ENCODE results near the gene CFAP90. TPM values are rescaled to one million over a fixed set of nuclear protein-coding genes. Genes with fewer than 3 reads are reported as not detected.
A peak's percentile ranks its signal among the peaks of the same experiment; 100 is the strongest.

CFAP90 gene
- total and polyA plus RNA-seq, 11 donors: not detected

DNA sequence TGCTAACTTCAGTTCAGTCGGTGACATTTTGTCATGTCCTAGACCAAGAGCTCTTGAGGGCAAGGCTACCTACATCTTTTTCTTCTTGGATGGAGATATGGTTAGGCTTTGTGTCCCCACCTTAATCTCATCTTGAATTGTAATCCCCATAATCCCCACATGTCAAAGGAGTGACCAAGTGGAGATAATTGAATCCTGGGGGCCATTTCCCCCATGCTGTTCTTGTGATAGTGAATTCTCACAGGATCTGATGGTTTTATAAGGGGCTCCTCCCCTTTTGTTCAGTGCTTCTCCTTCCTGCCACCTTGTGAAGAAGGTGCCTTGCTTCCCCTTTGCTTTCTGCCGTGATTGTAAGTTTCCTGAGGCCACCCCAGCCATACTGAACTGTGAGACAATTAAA is 2.1 kb upstream of the CFAP90 start:
- Histone ChIP-seq H3K4me3 (no peak overlapping the region), H3K9me3 (no peaks in the 10 kb centered on the region), H3K27ac (no peak overlapping the region), H3K4me1 (peaks cover 0 to 20% (median 9%) of the 10 kb centered on the region in 12 donors), H3K36me3 (peaks cover 0 to 4% (median 0%) of the 10 kb centered on the region in 9 donors), H3K27me3 (peaks cover 0 to 34% (median 18%) of the 10 kb centered on the region in 9 donors)
- ATAC-seq (no peak), DNase-seq (no peak)
- WGBS, 4 donors: 68 to 73% (median 72%) methylated on average over 2 of the region's 2 CpGs
- intact Hi-C loops (cut with DNase I): loop anchor here in 3 of 10 donors (5.0 to 10.0 kb wide), 2 partner anchors 1086 to 1088 kb away; no protein-coding TSS in a partner anchor
- no peak for TF ChIP-seq CTCF (IDR thresholded peaks at IDR 0.05)
- no peak for TF ChIP-seq POLR2A (IDR thresholded peaks at IDR 0.05)

DNA sequence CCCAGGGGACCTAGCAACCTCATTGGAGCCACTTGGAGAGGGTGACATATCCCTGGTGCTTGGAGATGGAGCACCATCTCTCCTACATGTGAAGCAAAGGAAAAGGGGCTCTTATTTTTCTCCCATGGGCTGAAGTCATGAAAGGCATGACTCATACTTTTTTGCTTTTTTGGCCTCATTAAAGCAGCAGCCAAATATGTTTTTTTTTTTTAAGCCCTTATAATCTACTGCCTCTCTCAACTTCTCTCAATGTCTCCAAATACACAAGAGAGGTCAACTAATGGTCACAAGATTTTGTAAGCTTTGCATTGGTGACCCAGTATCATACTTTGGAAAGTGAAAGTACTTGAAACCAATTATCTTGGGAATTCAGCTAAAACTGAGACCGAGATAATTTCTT is 1.6 kb upstream of the CFAP90 start:
- H3K27me3 ChIP-seq: peaks cover 0 to 38% (median 23%) of the 10 kb centered on the region in 9 donors
- intact Hi-C loops (cut with DNase I): loop anchor here in 3 of 10 donors (5.0 to 10.0 kb wide), 2 partner anchors 1085 to 1088 kb away; no protein-coding TSS in a partner anchor
- H3K9me3 ChIP-seq: no peaks in the 10 kb centered on the region
- DNase-seq (no peak), ATAC-seq (peak in 1 of 4 donors; percentile 22)
- 55 to 66% (median 62%) methylated on average over 1 of the region's 1 CpG for WGBS, 4 donors
- no peak overlapping the region for H3K27ac ChIP-seq
- TF ChIP-seq POLR2A (IDR thresholded peaks at IDR 0.05) (no peak), CTCF (IDR thresholded peaks at IDR 0.05) (no peak)
- H3K36me3 ChIP-seq: no peaks in the 10 kb centered on the region
- H3K4me1 ChIP-seq: peaks cover 0 to 20% (median 9%) of the 10 kb centered on the region in 12 donors
- H3K4me3 ChIP-seq: no peak overlapping the region

DNA sequence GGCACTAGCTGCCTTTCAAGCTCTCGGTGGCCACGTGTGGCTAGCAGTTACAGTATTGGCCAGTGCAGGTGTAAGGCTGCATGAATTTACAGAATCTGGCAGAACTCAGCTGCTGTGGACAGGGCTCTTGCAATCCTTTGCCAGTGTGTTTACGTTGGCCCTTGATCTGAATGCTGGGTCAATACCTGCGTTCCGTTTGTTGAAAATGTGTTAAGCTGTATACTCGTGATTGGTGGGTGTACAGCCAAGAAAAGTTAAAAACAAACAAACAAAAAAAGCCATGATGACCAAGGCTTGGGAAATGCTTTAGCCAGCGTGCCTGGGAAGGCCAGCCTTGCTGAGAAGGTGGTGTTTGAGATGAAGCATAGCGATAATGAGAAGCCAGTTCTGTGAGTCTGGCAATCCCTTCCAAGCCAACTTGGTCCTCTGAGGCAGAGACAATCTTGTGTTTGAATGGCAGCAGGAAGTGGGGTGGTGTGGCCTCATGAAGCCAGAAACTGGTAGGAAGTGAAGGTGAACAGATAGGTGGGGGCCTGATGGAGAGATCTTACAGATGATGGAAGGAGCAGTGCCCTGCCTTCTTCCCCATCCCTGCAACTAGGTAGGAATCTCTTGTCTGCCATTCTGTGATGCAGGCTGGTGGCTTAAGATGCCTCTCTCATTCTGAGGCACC is 820 bp upstream of the CFAP90 start:
- no peaks in the 10 kb centered on the region for H3K36me3 ChIP-seq
- no peak for TF ChIP-seq POLR2A (IDR thresholded peaks at IDR 0.05)
- no peak for TF ChIP-seq CTCF (IDR thresholded peaks at IDR 0.05)
- H3K27me3 ChIP-seq: peaks cover 0 to 40% (median 26%) of the 10 kb centered on the region in 9 donors
- ATAC-seq: no peak
- H3K4me1 ChIP-seq: peaks cover 0 to 20% (median 9%) of the 10 kb centered on the region in 12 donors
- no peaks in the 10 kb centered on the region for H3K9me3 ChIP-seq
- H3K4me3 ChIP-seq: no peak overlapping the region
- WGBS, 4 donors: 82 to 91% (median 86%) methylated on average over 8 of the region's 8 CpGs
- intact Hi-C loops (cut with DNase I): loop anchor here in 3 of 10 donors (5.0 to 10.0 kb wide), 2 partner anchors 1084 to 1087 kb away; no protein-coding TSS in a partner anchor
- H3K27ac ChIP-seq: no peak overlapping the region
- DNase-seq: no peak

DNA sequence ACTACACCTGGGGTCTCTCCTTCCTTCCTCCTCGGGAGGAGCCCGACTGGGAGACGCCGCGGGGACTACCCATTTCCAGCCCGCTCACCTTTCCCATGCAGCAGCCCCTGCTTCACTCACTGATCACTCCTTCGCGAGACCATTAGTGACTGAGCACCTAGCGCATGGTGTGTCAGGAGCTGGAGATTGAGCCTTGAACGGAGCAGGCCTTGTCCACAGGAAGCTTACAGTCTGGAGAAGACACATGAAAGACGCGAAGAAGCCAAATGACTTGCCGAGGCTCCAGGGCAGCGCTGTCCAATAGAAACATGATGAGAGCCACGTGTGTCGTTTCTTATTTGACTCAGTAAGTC is 283 bp upstream of the CFAP90 start:
- H3K36me3 ChIP-seq: no peaks in the 10 kb centered on the region
- H3K27ac ChIP-seq: no peak overlapping the region
- intact Hi-C loops (cut with DNase I): loop anchor here in 3 of 10 donors (5.0 to 10.0 kb wide), 2 partner anchors 1084 to 1086 kb away; no protein-coding TSS in a partner anchor
- H3K4me3 ChIP-seq: peak overlapping the region in 11 of 12 donors; percentile 42 to 60 (median 55)
- DNase-seq (no peak), ATAC-seq (no peak)
- H3K27me3 ChIP-seq: peaks cover 0 to 40% (median 26%) of the 10 kb centered on the region in 9 donors
- H3K4me1 ChIP-seq: peaks cover 0 to 20% (median 9%) of the 10 kb centered on the region in 12 donors
- TF ChIP-seq POLR2A (IDR thresholded peaks at IDR 0.05) (no peak), CTCF (IDR thresholded peaks at IDR 0.05) (no peak)
- 55 to 60% (median 58%) methylated on average over 16 of the region's 16 CpGs for WGBS, 4 donors
- no peaks in the 10 kb centered on the region for H3K9me3 ChIP-seq

Measured in heart left ventricle (tissue), 16 donors.